CD4-positive, alpha-beta T cell treated with Interleukin-12 subunit alpha and Interleukin-12 subunit beta, for 1 hour (primary cell): ENCODE data around the gene ZNF185.

Source experiments
- DNase-seq: peaks from one replicate; pipeline ENCODE4 v3.0.0-alpha.2; 2020

ZNF185 gene

GRCh38 chrX:152897222-152898131 is at the start of gene ZNF185:
Gene ZNF185, plus strand, starts transcription at chrX:152898067. Its CDS starts 16,423 bp downstream, at chrX:152914490.
- no peak for DNase-seq

GRCh38 chrX:152850465-152850864 is 47.4 kb upstream of the ZNF185 start:
- no peak for DNase-seq

- DNase-seq: no peak
Measured at GRCh38 chrX:152853986-152854385, 43.9 kb upstream of the ZNF185 start.

GRCh38 chrX:152861116-152861515 is 36.8 kb upstream of the ZNF185 start:
- no peak for DNase-seq

- no peak for DNase-seq
Measured at GRCh38 chrX:152861826-152862225, 36.0 kb upstream of the ZNF185 start.

GRCh38 chrX:152865232-152865920 is 32.5 kb upstream of the ZNF185 start:
- DNase-seq: no peak

GRCh38 chrX:152866386-152866785 is 31.5 kb upstream of the ZNF185 start:
- DNase-seq: no peak

- DNase-seq: no peak
Measured at GRCh38 chrX:152869972-152870371, 27.9 kb upstream of the ZNF185 start.

GRCh38 chrX:152871260-152871659 is 26.6 kb upstream of the ZNF185 start:
- DNase-seq: no peak

- no peak for DNase-seq
Measured at GRCh38 chrX:152872522-152872921, 25.3 kb upstream of the ZNF185 start.

GRCh38 chrX:152873361-152873760 is 24.5 kb upstream of the ZNF185 start:
- DNase-seq: no peak

- DNase-seq: no peak
Measured at GRCh38 chrX:152876931-152877840, 20.7 kb upstream of the ZNF185 start.

- no peak for DNase-seq
Measured at GRCh38 chrX:152878976-152879755, 18.7 kb upstream of the ZNF185 start.

- DNase-seq: no peak
Measured at GRCh38 chrX:152881289-152881688, 16.6 kb upstream of the ZNF185 start.

GRCh38 chrX:152884171-152884570 is 13.7 kb upstream of the ZNF185 start:
- no peak for DNase-seq

GRCh38 chrX:152886716-152887115 is 11.2 kb upstream of the ZNF185 start:
- no peak for DNase-seq

GRCh38 chrX:152892499-152892898 is 5.4 kb upstream of the ZNF185 start:
- DNase-seq: no peak

- no peak for DNase-seq
Measured at GRCh38 chrX:152892999-152893891, 4.6 kb upstream of the ZNF185 start.

GRCh38 chrX:152893980-152894610 is 3.8 kb upstream of the ZNF185 start:
- DNase-seq: no peak

- no peak for DNase-seq
Measured at GRCh38 chrX:152895121-152895520, 2.7 kb upstream of the ZNF185 start.
